ENCODE measurements around the gene ZFP69. TPM values are rescaled to one million over a fixed set of nuclear protein-coding genes. Genes with fewer than 3 reads are reported as not detected.

Gene ZFP69
- total RNA-seq, 2 experiments from 2014 or later = 2.5 to 2.7 TPM

GRCh38 chr1:40531381-40532061 lies 54.4 kb downstream of the ZFP69 start, which contains the start of gene ZNF684:
Gene ZNF684, plus strand, starts transcription at chr1:40531637. Its CDS starts 1,530 bp downstream, at chr1:40533167.
- ChIA-PET POLR2A (interaction anchor here (1.0 kb wide), 1 partner anchor 23 kb away, joined by 6 read pairs; the partner anchor contains the start of gene EXO5), CTCF (interaction anchor here (0.6 to 1.9 kb wide), 11 partner anchors 13 to 1402 kb away, joined by 3 to 7 read pairs (median 4); partner anchors contain the start of genes EXO5 and PPIE)
- H3K9me3 Mint-ChIP-seq = peaks cover 20% of the 10 kb centered on the region
- H3K27ac Mint-ChIP-seq = peak within 1 kb of the TSS; percentile 93
- H3K4me1 Mint-ChIP-seq = peaks cover 24% of the 10 kb centered on the region
- DNase-seq = peak; percentile 90
- H3K4me3 Mint-ChIP-seq = peak within 1 kb of the TSS; percentile 95
- H3K27me3 Mint-ChIP-seq = peaks cover 15% of the 10 kb centered on the region
- H3K36me3 Mint-ChIP-seq (ENCODE audit: low read depth) = peaks cover 31% of the 10 kb centered on the region

GRCh38 chr1:40532062-40532389 lies 54.9 kb downstream of the ZFP69 start:
- Mint-ChIP-seq H3K27me3 (peaks cover 15% of the 10 kb centered on the region), H3K4me3 (peak overlapping the region; percentile 95), H3K36me3 (ENCODE audit: low read depth) (peaks cover 34% of the 10 kb centered on the region), H3K4me1 (peaks cover 24% of the 10 kb centered on the region), H3K9me3 (peaks cover 21% of the 10 kb centered on the region), H3K27ac (peak overlapping the region; percentile 93)
- DNase-seq = no peak
- ChIA-PET CTCF (interaction anchor here (0.7 to 1.9 kb wide), 12 partner anchors 13 to 793 kb away, joined by 3 to 7 read pairs (median 4); partner anchors contain the start of genes EXO5 and PPIE), POLR2A (no interaction called here)

GRCh38 chr1:40532844-40533424 lies 55.8 kb downstream of the ZFP69 start:
- H3K4me3 Mint-ChIP-seq = peak overlapping the region; percentile 95
- CTCF ChIA-PET = interaction anchor here (0.6 to 1.9 kb wide), 15 partner anchors 16 to 794 kb away, joined by 3 to 7 read pairs (median 3); partner anchors contain the start of genes EXO5, PPIE and ZFP69B

GRCh38 chr1:40534589-40534988 lies 57.5 kb downstream of the ZFP69 start:
- Mint-ChIP-seq H3K4me3 (no peak overlapping the region), H3K9me3 (peaks cover 12% of the 10 kb centered on the region), H3K27ac (no peak overlapping the region), H3K36me3 (ENCODE audit: low read depth) (peaks cover 44% of the 10 kb centered on the region), H3K4me1 (peaks cover 24% of the 10 kb centered on the region), H3K27me3 (peaks cover 3% of the 10 kb centered on the region)
- POLR2A ChIA-PET = interaction anchor here (0.7 kb wide), 1 partner anchor 68 kb away, joined by 5 read pairs; no protein-coding TSS in a partner anchor
- CTCF ChIA-PET = interaction anchor here (0.6 kb wide), 1 partner anchor 129 kb away, joined by 3 read pairs; no protein-coding TSS in a partner anchor
- DNase-seq = no peak

More at GRCh38 chr1:40532844-40533424, 55.8 kb downstream of the ZFP69 start:
- peaks cover 24% of the 10 kb centered on the region for H3K4me1 Mint-ChIP-seq
- POLR2A ChIA-PET = interaction anchor here (0.5 to 0.6 kb wide), 2 partner anchors 137 to 263 kb away, joined by 3 to 4 read pairs; no protein-coding TSS in a partner anchor
- DNase-seq = peak; percentile 40
- peaks cover 17% of the 10 kb centered on the region for H3K9me3 Mint-ChIP-seq
- peaks cover 40% of the 10 kb centered on the region for H3K36me3 Mint-ChIP-seq (ENCODE audit: low read depth)
- H3K27ac Mint-ChIP-seq = no peak overlapping the region
- peaks cover 9% of the 10 kb centered on the region for H3K27me3 Mint-ChIP-seq

GRCh38 chr1:40535732-40536131 lies 58.6 kb downstream of the ZFP69 start:
- Mint-ChIP-seq H3K9me3 (peaks cover 9% of the 10 kb centered on the region), H3K4me3 (no peak overlapping the region), H3K27ac (no peak overlapping the region), H3K4me1 (peaks cover 24% of the 10 kb centered on the region), H3K27me3 (no peaks in the 10 kb centered on the region), H3K36me3 (ENCODE audit: low read depth) (peaks cover 44% of the 10 kb centered on the region)
- DNase-seq = no peak
- ChIA-PET POLR2A (interaction anchor here (0.5 kb wide), 1 partner anchor 16 kb away, joined by 4 read pairs; no protein-coding TSS in a partner anchor), CTCF (no interaction called here)

GRCh38 chr1:40539338-40539737 lies 62.2 kb downstream of the ZFP69 start:
- POLR2A ChIA-PET = no interaction called here
- Mint-ChIP-seq H3K9me3 (peaks cover 6% of the 10 kb centered on the region), H3K36me3 (ENCODE audit: low read depth) (peaks cover 54% of the 10 kb centered on the region)

More at GRCh38 chr1:40539338-40539737, 62.2 kb downstream of the ZFP69 start:
- Mint-ChIP-seq H3K4me3 (no peak overlapping the region), H3K27me3 (no peaks in the 10 kb centered on the region), H3K4me1 (no peaks in the 10 kb centered on the region), H3K27ac (no peak overlapping the region)
- DNase-seq = no peak
- CTCF ChIA-PET = no interaction called here

Other genes with a start within 250 kb of the ZFP69 start
- gene TMCO2, start 229.4 kb upstream of the ZFP69 start, total RNA-seq = under 1 TPM; 0.30 to 0.42 TPM
- 10 to 100 TPM; 24.7 to 28.8 TPM for gene ZMPSTE24, start 219.1 kb upstream of the ZFP69 start, total RNA-seq
- gene COL9A2, start 160.0 kb upstream of the ZFP69 start, total RNA-seq = 1 to 10 TPM; 1.2 to 1.9 TPM
- gene SMAP2, start 103.6 kb upstream of the ZFP69 start, total RNA-seq = 100 to 1,000 TPM; 115 to 140 TPM
- gene ZFP69B, start 26.8 kb upstream of the ZFP69 start, total RNA-seq = 1 to 10 TPM; 3.0 to 3.5 TPM
- gene EXO5, start 31.5 kb downstream of the ZFP69 start, total RNA-seq = 10 to 100 TPM; 16.3 to 16.8 TPM
- 1 to 10 TPM; 5.5 to 8.8 TPM for gene ZNF684, start 54.3 kb downstream of the ZFP69 start, total RNA-seq
- gene RIMS3, start 188.4 kb downstream of the ZFP69 start, total RNA-seq = 1 to 10 TPM; 4.0 to 5.4 TPM
- gene NFYC, start 214.4 kb downstream of the ZFP69 start, total RNA-seq = 10 to 100 TPM; 85.7 to 99.2 TPM